A549 (cell line): ENCODE data around the gene IL17B. TPM values are rescaled to one million over a fixed set of nuclear protein-coding genes. Genes with fewer than 3 reads are reported as not detected.

ENCODE experiments used
- ATAC-seq, 2 experiments: fragments of 200-7000 bp in 1 of 2; fragments of >200 bp in 1 of 2; cut with Nextera tagmentation in 1 of 2; cut with Tn5 transposase in 1 of 2; 3 replicates each; pipeline versions ENCODE4 v1.8.0 to v1.9.1; 2018 to 2020; ENCODE audit warnings: mild to moderate bottlenecking in 1 of 2, moderate library complexity in 1 of 2
- CTCF ChIA-PET: fragments of 300-600 bp; sonication (Branson Sonifier 250); formaldehyde crosslinking; extraction: SDS; loops from one replicate; lab custom pipeline; 2021; ENCODE audit warnings: antibody characterized with exemption, inconsistent platforms; lab: Yijun Ruan, JAX
- POLR2A ChIA-PET: fragments of 350-600 bp; formaldehyde crosslinking; extraction: SDS; loops from one replicate; lab custom pipeline; 2021; ENCODE audit warnings: antibody characterized with exemption, inconsistent platforms; lab: Yijun Ruan, JAX
- DNase-seq, 2 experiments: peaks; one replicate each; pipeline versions ENCODE4 v3.0.0 to v3.0.0-alpha.2; 2011 to 2016; ENCODE audit warnings: low read depth in 1 of 2, low spot score in 1 of 2
- FAIRE-seq: peaks from 2 replicates; lab custom pipeline; 2011; peaks lifted over from hg19 to GRCh38; lab: Jason Lieb, UNC
- H3K27ac ChIP-seq, 2 experiments: fragments of >200 bp; sonication (Bioruptor Twin); formaldehyde crosslinking; 3 replicates each; pipeline ENCODE4 v1.5.1; 2016 to 2017
- H3K4me1 ChIP-seq: fragments of >200 bp; sonication (Bioruptor Twin); formaldehyde crosslinking; 3 replicates; pipeline ENCODE4 v1.6.1; 2016
- H3K4me2 ChIP-seq: fragments of >200 bp; sonication (Bioruptor Twin); formaldehyde crosslinking; 3 replicates; pipeline ENCODE4 v1.6.1; 2016
- H3K4me3 ChIP-seq: fragments of >200 bp; sonication (Bioruptor Twin); formaldehyde crosslinking; 3 replicates; pipeline ENCODE4 v1.5.1; 2016
- H3K9me3 ChIP-seq: fragments of >200 bp; sonication (Bioruptor Twin); formaldehyde crosslinking; 3 replicates; pipeline ENCODE4 v1.6.1; 2016
- BCL3 ChIP-seq: fragments of >200 bp; sonication (Bioruptor Twin); formaldehyde crosslinking; IDR thresholded peaks from 3 replicates; pipeline ENCODE4 v1.6.1; 2016
- CBX8 ChIP-seq: fragments of 200-600 bp; sonication (generic); IDR thresholded peaks from 2 replicates; pipeline ENCODE4 v1.6.1; 2016
- CEBPB ChIP-seq, 2 experiments: fragments of >200 bp in 1 of 2; sonication (Bioruptor Twin) in 1 of 2; formaldehyde crosslinking in 1 of 2; IDR thresholded peaks; 2 replicates each; pipeline ENCODE4 v1.6.1; 2012 to 2016
- CHD4 ChIP-seq: fragments of 200-600 bp; sonication (generic); IDR thresholded peaks from 2 replicates; pipeline ENCODE4 v1.6.1; 2016; ENCODE audit warnings: antibody characterized with exemption, mild to moderate bottlenecking, borderline replicate concordance
- EHMT2 ChIP-seq: fragments of 200-600 bp; sonication (generic); IDR thresholded peaks from 2 replicates; pipeline ENCODE4 v1.6.1; 2016; ENCODE audit warnings: antibody characterized with exemption, low read depth, mild to moderate bottlenecking, moderate library complexity
- FOSB ChIP-seq: fragments of 250-450 bp; sonication (Bioruptor Pico); IDR thresholded peaks from 2 replicates; pipeline ENCODE4 v1.5.0; 2020; ENCODE audit warnings: mild to moderate bottlenecking, moderate library complexity
- GATA3 ChIP-seq: IDR thresholded peaks from 2 replicates; pipeline ENCODE4 v1.6.1; 2012; ENCODE audit warnings: borderline replicate concordance
- HEYL ChIP-seq: fragments of 250-450 bp; sonication (Bioruptor Pico); IDR thresholded peaks from 2 replicates; pipeline ENCODE4 v1.8.0; 2021; ENCODE audit warnings: mild to moderate bottlenecking, moderate library complexity
- HOXB13 ChIP-seq: fragments of 250-450 bp; sonication (Bioruptor Pico); IDR thresholded peaks from 2 replicates; pipeline ENCODE4 v1.5.0; 2020; ENCODE audit warnings: low read depth, mild to moderate bottlenecking, moderate library complexity
- JUN ChIP-seq, 2 experiments: fragments of >200 bp; sonication (Bioruptor Twin); formaldehyde crosslinking; IDR thresholded peaks; 2 replicates in 1 of 2; 3 replicates in 1 of 2; pipeline ENCODE4 v1.6.1; 2016 to 2017
- KDM1A ChIP-seq: fragments of 200-600 bp; sonication (generic); IDR thresholded peaks from 2 replicates; pipeline ENCODE4 v1.6.1; 2016; ENCODE audit warnings: low read depth, mild to moderate bottlenecking
- NFE2L2 ChIP-seq: fragments of 150-350 bp; conservative IDR thresholded peaks from 2 replicates; pipeline ENCODE4 v1.6.1; 2014; ENCODE audit warnings: low read length
- NR3C1 ChIP-seq: fragments of >200 bp; sonication (Bioruptor Twin); formaldehyde crosslinking; IDR thresholded peaks from 3 replicates; pipeline ENCODE4 v1.6.1; 2017
- PHF8 ChIP-seq: fragments of 200-600 bp; sonication (generic); IDR thresholded peaks from 2 replicates; pipeline ENCODE4 v1.6.1; 2016; ENCODE audit warnings: low read depth, mild to moderate bottlenecking, antibody characterized with exemption, moderate library complexity, borderline replicate concordance
- POLR2A ChIP-seq: IDR thresholded peaks from 2 replicates; pipeline ENCODE4 v1.6.1; 2012; ENCODE audit warnings: mild to moderate bottlenecking, low read length
- RFX5 ChIP-seq: fragments of 450-650 bp; IDR thresholded peaks from 2 replicates; pipeline ENCODE4 v1.7.1; 2014; ENCODE audit warnings: antibody characterized with exemption, mild to moderate bottlenecking, moderate library complexity
- RNF2 ChIP-seq: fragments of 200-600 bp; sonication (generic); IDR thresholded peaks from 2 replicates; pipeline ENCODE4 v1.6.1; 2016; ENCODE audit warnings: low read depth, mild to moderate bottlenecking, antibody characterized with exemption, moderate library complexity, borderline replicate concordance
- TFCP2L1 ChIP-seq: fragments of 250-450 bp; sonication (Bioruptor Pico); IDR thresholded peaks from 2 replicates; pipeline ENCODE4 v1.5.0; 2021; ENCODE audit warnings: mild to moderate bottlenecking
- TP53 ChIP-seq: fragments of 250-450 bp; sonication (Bioruptor Pico); IDR thresholded peaks from 2 replicates; pipeline ENCODE4 v1.5.0; 2021; ENCODE audit warnings: mild to moderate bottlenecking, moderate library complexity
- USF2 ChIP-seq: fragments of 450-650 bp; IDR thresholded peaks from 2 replicates; pipeline ENCODE4 v1.6.1; 2014; ENCODE audit warnings: antibody characterized with exemption
- WGBS: methylation state at CpG from one replicate; pipeline ENCODE4 v1.1.6; 2017; ENCODE audit errors: missing lambda C conversion rate; 5-methylcytosine and 5-hydroxymethylcytosine counted together
- polyA plus RNA-seq, 4 experiments: library from polyadenylated mRNA; depleted of rRNA in 3 of 4; stranded (reverse); fragments of >200 nt; fragmentation: RNase III in 1 of 4; extraction: RNeasy Plus Mini Kit Qiagen cat#74134 plus additional on column Dnase treatment in 1 of 4; gene quantifications; 2 replicates in 3 of 4; 3 replicates in 1 of 4; pipeline ENCODE4 v1.2.3, GENCODE V29; 2011 to 2017
- TF ChIP-seq, protein P1 (sequence below): IDR thresholded peaks from 2 replicates; pipeline ENCODE4 v1.6.1; 2012
- TF ChIP-seq, protein P2 (sequence below): IDR thresholded peaks from 2 replicates; pipeline ENCODE4 v1.6.1; 2012
- TF ChIP-seq, protein P3 (sequence below): fragments of >200 bp; sonication (Bioruptor Twin); formaldehyde crosslinking; IDR thresholded peaks from 2 replicates; pipeline ENCODE4 v1.6.1; 2016

The IL17B gene
- polyA plus RNA-seq, 2 of the 4 experiments (the other 2 are of a cell fraction): 0.23 TPM; not detected in 1

DNA sequence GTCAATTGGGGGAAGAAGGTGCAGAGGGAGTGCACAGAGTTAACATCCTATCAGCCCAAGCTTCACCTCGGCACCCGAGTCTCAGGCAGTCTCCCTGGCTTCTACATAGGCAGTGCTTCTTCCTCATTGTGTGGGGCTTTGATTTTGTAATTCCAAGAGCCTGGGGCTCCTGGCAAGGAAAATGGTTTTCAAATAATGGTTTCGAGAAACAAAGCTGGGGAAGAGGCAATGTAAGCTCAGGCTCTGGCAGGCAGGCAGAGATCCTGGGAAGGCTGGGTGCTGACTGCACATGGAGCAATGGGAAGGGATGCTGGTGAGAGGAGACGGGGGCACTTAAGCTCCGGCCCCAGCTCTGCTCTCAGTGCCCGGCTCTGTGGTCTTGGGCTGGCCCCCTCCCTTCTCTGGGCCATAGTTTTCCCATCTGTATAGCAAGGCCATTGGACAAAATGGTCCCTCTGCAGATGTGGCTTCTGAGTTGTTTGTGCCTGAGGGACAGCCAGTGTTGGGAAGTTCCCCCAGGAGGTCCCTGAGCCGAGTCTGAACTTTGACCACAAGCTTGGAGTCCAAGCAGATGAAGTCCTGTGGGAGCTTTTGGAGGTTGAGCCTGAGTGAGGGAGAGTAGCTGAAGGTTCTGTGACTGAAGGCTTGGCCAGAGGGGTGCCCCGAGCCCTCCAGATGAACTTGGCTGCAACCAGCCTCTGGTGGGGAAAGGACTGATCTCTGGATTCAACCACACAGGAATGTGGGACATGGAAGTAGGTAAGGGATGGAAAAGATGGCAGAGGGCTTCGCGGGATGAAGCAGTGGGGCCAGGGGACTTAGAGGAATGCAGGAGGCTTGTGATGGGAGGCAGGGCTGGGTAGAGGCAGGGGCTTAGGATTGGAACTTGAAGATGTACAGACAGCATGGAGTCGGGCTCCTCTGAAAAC, 28.5 kb upstream of the IL17B start:
- H3K4me2 ChIP-seq: no peak overlapping the region
- TF ChIP-seq TFCP2L1 (CRISPR knock-in tag): no peak
- TF ChIP-seq NR3C1: no peak
- TF ChIP-seq, protein P1, sequence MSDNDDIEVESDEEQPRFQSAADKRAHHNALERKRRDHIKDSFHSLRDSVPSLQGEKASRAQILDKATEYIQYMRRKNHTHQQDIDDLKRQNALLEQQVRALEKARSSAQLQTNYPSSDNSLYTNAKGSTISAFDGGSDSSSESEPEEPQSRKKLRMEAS: no peak
- no peak for TF ChIP-seq BCL3
- no peak for TF ChIP-seq JUN (IDR thresholded peaks at IDR 0.05)
- no peak for TF ChIP-seq RNF2
- no peak for TF ChIP-seq FOSB
- TF ChIP-seq TP53 (CRISPR knock-in tag): no peak
- TF ChIP-seq HEYL (CRISPR knock-in tag): no peak
- TF ChIP-seq CBX8: no peak
- TF ChIP-seq, all 56 proteins: peak for 0
- ChIA-PET POLR2A (no interaction called here), CTCF (interaction anchor here (0.6 to 52.1 kb wide), 7 partner anchors 11 to 229 kb away, joined by 3 to 1709 read pairs (median 4); partner anchors contain the start of genes IL17B and PCYOX1L)
- DNase-seq: no peak
- no peak for ATAC-seq
- H3K4me1 ChIP-seq: peaks cover 39% of the 10 kb centered on the region
- H3K4me3 ChIP-seq: no peak overlapping the region
- no peak for FAIRE-seq
- 70% methylated on average over 11 of the region's 11 CpGs for WGBS
- H3K9me3 ChIP-seq: no peaks in the 10 kb centered on the region
- peak overlapping the region; percentile 9 to 82; a peak in 4 of 6 replicates for H3K27ac ChIP-seq

DNA sequence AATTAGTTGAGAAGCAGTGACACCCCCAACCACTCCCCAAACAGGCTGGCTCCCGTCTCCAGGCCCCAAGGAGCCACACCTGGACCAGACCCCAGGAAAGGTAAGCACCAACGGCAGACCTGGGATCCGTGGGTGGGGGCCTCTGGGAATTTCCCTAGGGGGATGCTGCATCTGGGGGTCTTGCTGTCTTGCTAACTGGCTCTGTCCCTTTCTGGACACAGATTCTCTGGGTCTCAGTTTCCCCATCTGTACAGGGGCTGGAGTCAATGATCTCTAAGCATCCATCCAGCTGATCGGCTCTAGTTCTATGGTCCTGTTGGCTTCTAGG, 27.9 kb upstream of the IL17B start:
- TF ChIP-seq CEBPB (IDR thresholded peaks at IDR 0.05) (no peak), USF2 (no peak), CHD4 (no peak), PHF8 (no peak), HOXB13 (CRISPR knock-in tag) (no peak), RFX5 (no peak), POLR2A (no peak), JUN (IDR thresholded peaks at IDR 0.05) (no peak), KDM1A (no peak), GATA3 (no peak), EHMT2 (no peak), NFE2L2 (no peak)
- TF ChIP-seq, protein P2, sequence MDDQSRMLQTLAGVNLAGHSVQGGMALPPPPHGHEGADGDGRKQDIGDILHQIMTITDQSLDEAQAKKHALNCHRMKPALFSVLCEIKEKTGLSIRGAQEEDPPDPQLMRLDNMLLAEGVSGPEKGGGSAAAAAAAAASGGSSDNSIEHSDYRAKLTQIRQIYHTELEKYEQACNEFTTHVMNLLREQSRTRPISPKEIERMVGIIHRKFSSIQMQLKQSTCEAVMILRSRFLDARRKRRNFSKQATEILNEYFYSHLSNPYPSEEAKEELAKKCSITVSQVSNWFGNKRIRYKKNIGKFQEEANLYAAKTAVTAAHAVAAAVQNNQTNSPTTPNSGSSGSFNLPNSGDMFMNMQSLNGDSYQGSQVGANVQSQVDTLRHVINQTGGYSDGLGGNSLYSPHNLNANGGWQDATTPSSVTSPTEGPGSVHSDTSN: no peak
- TF ChIP-seq, protein P3, sequence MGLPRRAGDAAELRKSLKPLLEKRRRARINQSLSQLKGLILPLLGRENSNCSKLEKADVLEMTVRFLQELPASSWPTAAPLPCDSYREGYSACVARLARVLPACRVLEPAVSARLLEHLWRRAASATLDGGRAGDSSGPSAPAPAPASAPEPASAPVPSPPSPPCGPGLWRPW: no peak
- TF ChIP-seq, protein P1: no peak
- H3K4me2 ChIP-seq: no peak overlapping the region
- 67% methylated on average over 4 of the region's 4 CpGs for WGBS
- H3K27ac ChIP-seq: peak overlapping the region in 1 of 2 experiments; percentile 82; a peak in 3 of 6 replicates
- no peak for DNase-seq
- no peaks in the 10 kb centered on the region for H3K9me3 ChIP-seq
- no peak for ATAC-seq
- peaks cover 39% of the 10 kb centered on the region for H3K4me1 ChIP-seq
- ChIA-PET CTCF (interaction anchor here (0.6 to 52.1 kb wide), 5 partner anchors 27 to 229 kb away, joined by 3 to 1709 read pairs (median 4); partner anchors contain the start of genes IL17B and PCYOX1L), POLR2A (no interaction called here)
- no peak for FAIRE-seq
- H3K4me3 ChIP-seq: no peak overlapping the region
